C4-2B (cell line): ENCODE measurements around the gene CYFIP2.

Experiments used
- CTCF ChIP-seq: fragments of 450-650 bp; conservative IDR thresholded peaks from 2 replicates; pipeline ENCODE4 v1.5.1; 2017; ENCODE audit warnings: mild to moderate bottlenecking
- ZFX ChIP-seq: fragments of 450-650 bp; IDR thresholded peaks from 2 replicates; pipeline ENCODE4 v1.6.1; 2017

DNA sequence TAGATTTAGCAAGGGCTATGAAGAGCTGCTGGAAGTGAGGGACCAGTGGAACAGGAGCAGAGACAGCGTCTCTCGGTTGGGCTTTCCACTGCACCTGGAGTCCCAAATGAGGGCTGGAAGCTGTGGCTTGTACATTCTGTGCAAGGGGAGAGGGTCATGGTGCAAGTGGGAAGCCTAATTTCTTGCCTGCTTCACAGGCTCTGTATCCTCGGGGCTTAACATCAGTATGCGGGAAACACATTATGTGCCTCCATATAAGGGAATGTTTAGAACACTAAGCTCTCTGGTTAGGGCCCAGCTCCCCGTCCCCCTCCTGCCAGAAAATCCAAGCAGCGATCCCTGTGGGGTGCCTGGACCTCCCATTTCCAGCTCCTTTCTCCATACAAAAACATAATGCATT is 105.0 kb downstream of the CYFIP2 start:
- no peak for TF ChIP-seq CTCF
- TF ChIP-seq ZFX, result no peak
